Measurements from ENCODE around the gene ACAP3.
A peak's percentile ranks its signal among the peaks of the same experiment; 100 is the strongest.

Gene ACAP3

GRCh38 chr1:1285102-1285571, 22.6 kb downstream of the ACAP3 start:
- no peak for DNase-seq (ENCODE audit: low read depth)

GRCh38 chr1:1284221-1285101, 23.3 kb downstream of the ACAP3 start:
- DNase-seq (ENCODE audit: low read depth) = no peak

GRCh38 chr1:1283821-1284220, 23.9 kb downstream of the ACAP3 start:
- DNase-seq (ENCODE audit: low read depth) = peak; percentile 52

GRCh38 chr1:1282998-1283397, 24.7 kb downstream of the ACAP3 start:
- peak; percentile 71 for DNase-seq (ENCODE audit: low read depth)

- DNase-seq (ENCODE audit: low read depth) = peak; percentile 88
Measured at GRCh38 chr1:1281533-1282321, 26.0 kb downstream of the ACAP3 start.

- DNase-seq (ENCODE audit: low read depth) = no peak
Measured at GRCh38 chr1:1280782-1281481, 26.8 kb downstream of the ACAP3 start.

GRCh38 chr1:1279028-1279427, 28.7 kb downstream of the ACAP3 start:
- DNase-seq (ENCODE audit: low read depth) = no peak

GRCh38 chr1:1278620-1279019, 29.1 kb downstream of the ACAP3 start:
- DNase-seq (ENCODE audit: low read depth) = no peak

- DNase-seq (ENCODE audit: low read depth) = peak; percentile 30
Measured at GRCh38 chr1:1275836-1276235, 31.9 kb downstream of the ACAP3 start.

- no peak for DNase-seq (ENCODE audit: low read depth)
Measured at GRCh38 chr1:1274931-1275431, 32.7 kb downstream of the ACAP3 start.

GRCh38 chr1:1274299-1274930, 33.3 kb downstream of the ACAP3 start:
- no peak for DNase-seq (ENCODE audit: low read depth)

- DNase-seq (ENCODE audit: low read depth) = peak; percentile 92
Measured at GRCh38 chr1:1273512-1274298, 34.0 kb downstream of the ACAP3 start, which contains the start of gene UBE2J2. TSS of gene UBE2J2 (minus strand) at chr1:1273854. CDS start at chr1:1267992, 5,862 bp downstream.

- DNase-seq (ENCODE audit: low read depth) = peak; percentile 24
Measured at GRCh38 chr1:1273209-1273511, 34.6 kb downstream of the ACAP3 start.

- DNase-seq (ENCODE audit: low read depth) = peak; percentile 30
Measured at GRCh38 chr1:1272341-1273208, 35.2 kb downstream of the ACAP3 start.

- DNase-seq (ENCODE audit: low read depth) = no peak
Measured at GRCh38 chr1:1270813-1271212, 36.9 kb downstream of the ACAP3 start.

- DNase-seq (ENCODE audit: low read depth) = no peak
Measured at GRCh38 chr1:1268284-1268682, 39.4 kb downstream of the ACAP3 start.

GRCh38 chr1:1267488-1268283, 40.0 kb downstream of the ACAP3 start:
- DNase-seq (ENCODE audit: low read depth) = no peak

GRCh38 chr1:1264868-1265272, 42.9 kb downstream of the ACAP3 start:
- DNase-seq (ENCODE audit: low read depth) = peak; percentile 100

- DNase-seq (ENCODE audit: low read depth) = no peak
Measured at GRCh38 chr1:1264026-1264425, 43.7 kb downstream of the ACAP3 start.

Data from ELR (cell line).